GM12872 (cell line): Measurements from ENCODE around the gene CNPY3.

Experiments
- CTCF ChIP-seq: IDR thresholded peaks from 3 replicates; pipeline ENCODE4 v1.5.1; 2011; ENCODE audit warnings: low read depth, mild to moderate bottlenecking, low read length, moderate library complexity; ENCODE audit not compliant: insufficient read depth

Gene CNPY3

DNA sequence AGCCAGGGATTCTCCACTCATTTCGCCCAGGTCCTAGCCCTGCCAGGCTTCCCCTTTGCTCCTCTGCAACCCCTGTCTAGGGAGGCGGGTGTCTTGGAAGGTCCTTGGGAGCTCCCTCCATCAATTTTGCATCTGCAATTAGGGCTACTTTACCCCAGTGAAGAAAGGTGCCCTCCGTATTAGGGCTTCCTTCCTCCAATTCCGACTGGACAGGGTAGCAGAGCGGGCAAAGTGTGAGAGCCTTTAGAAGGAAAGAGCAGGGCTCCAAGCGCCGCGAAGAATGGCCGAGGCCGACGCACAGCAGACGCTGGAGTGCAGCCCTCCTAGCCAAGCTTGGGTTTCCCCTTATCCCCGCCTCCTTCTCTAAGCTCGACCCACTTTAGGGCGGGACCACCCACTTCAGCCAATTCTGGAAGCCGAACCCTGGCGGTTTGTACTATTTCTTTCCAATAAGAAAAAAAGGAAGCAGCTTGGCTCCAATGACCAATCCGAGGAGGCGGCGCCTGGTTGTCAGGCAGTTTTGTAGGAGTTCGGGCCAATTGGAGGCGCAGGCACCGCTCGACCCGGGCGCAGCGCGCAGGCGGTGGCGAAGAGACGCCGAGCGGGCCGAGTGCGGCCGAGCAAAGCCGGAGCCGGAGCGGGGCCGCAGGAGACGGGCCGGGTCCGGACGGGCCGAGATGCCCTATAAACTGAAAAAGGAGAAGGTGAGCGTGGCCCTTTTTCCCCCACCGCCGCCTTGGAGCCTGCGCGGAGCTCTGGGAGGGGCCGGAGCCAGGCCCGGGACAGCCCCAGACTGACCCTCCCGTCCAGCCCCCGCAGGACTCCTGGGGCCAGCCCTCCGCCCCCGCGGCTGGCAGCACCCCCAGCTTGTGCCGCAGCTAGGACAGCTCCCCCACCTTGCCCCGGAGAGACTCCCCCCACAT lies 55.0 kb downstream of the CNPY3 start, which contains the start of gene PPP2R5D:
Gene PPP2R5D, plus strand, starts transcription at position 570 of the 923 bp plus-strand sequence. Its CDS starts 108 bp downstream, at position 678.
- no peak for TF ChIP-seq CTCF

DNA sequence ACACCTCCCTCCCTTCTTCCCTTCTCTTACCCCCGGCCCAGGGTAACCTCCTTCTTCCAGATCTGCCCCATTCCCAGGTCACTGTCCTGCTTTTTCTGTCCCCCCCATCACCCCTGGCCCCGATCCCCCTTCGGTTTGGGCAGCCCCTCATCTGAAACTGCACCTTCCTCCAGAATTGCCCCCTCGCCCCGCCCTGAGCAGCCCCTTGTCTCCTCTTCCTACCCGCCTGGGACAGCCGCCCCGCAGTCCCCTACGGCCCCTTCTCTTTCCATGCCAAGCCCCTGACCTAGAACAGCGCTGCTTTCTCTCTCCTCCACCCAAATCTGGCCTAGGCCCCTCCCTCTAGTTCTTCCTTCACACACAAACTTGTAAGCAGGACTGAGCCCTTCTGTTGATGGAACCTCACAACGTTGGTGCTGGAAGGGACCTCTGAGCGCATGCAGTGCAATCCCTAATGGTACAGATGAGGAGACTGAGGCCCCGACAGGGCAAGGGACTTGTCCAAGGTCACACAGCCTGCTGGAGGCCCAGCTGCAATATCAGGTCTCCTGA lies 55.7 kb downstream of the CNPY3 start:
- no peak for TF ChIP-seq CTCF

DNA sequence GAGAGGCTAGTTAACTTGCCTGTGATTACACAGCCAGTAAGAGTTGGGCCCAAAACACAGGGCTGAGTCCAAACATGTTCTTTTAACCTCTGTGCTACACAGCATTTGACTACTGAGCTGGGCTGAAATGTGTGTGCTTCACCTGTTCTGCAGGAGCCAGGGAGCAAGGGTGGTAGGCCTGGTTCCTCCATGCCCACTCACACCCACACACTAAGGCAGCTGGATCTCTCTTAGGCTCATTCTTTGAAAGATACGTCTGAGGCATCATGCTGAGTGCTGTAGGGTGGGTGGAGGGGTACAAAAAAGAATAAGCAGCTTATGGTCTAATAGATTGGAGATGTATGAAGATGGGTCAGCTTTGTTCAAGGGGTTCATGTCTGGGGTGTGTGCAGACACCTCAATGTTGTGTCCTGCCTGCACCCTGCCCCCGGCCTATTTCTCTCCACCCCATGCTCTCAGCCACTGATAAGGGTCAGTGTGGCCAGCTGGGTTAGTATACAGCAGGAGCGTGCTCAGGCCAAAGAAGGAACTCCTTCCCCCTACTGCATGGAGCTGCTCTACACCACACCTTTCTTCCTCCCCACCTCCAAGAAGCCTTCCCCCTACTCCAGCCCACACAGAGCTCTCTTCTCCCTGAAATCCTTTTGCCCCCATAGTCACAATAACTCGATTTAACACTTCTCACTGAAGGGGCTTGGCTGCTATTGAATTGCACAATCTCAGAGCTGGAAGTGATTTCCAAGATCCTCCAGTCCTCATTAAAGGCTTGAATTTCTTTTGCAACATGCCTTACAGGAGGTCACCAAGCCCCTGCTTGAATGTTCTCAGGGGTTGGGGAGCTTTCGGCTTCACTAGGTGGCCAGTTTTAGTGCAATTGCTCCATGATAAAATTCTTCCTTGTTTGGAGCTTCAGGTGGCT lies 58.5 kb downstream of the CNPY3 start:
- TF ChIP-seq CTCF: no peak

GRCh38 chr6:42988486-42989020 lies 59.3 kb downstream of the CNPY3 start:
- TF ChIP-seq CTCF: no peak
